ENCODE data around the gene RNU1-1.
"Not testable (repeated sequence)": the region's sequence is repeated elsewhere in the genome, so short reads cannot be mapped to it uniquely, and the experiment has no call there.

- TF ChIP-seq, protein P1, sequence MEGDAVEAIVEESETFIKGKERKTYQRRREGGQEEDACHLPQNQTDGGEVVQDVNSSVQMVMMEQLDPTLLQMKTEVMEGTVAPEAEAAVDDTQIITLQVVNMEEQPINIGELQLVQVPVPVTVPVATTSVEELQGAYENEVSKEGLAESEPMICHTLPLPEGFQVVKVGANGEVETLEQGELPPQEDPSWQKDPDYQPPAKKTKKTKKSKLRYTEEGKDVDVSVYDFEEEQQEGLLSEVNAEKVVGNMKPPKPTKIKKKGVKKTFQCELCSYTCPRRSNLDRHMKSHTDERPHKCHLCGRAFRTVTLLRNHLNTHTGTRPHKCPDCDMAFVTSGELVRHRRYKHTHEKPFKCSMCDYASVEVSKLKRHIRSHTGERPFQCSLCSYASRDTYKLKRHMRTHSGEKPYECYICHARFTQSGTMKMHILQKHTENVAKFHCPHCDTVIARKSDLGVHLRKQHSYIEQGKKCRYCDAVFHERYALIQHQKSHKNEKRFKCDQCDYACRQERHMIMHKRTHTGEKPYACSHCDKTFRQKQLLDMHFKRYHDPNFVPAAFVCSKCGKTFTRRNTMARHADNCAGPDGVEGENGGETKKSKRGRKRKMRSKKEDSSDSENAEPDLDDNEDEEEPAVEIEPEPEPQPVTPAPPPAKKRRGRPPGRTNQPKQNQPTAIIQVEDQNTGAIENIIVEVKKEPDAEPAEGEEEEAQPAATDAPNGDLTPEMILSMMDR (conservative IDR thresholded peaks at IDR 0.05; ENCODE audit: low read length), result not testable (repeated sequence)
- not testable (repeated sequence) for TF ChIP-seq EZH2phosphoT487 (IDR thresholded peaks at IDR 0.05; ENCODE audit: borderline replicate concordance, low read depth, low read length)
Measured at GRCh38 chr1:16550212-16550918, 36.3 kb upstream of the RNU1-1 start.

Data from OCI-LY7 (cell line).